Astrocyte (in vitro differentiated cells and primary cell): ENCODE data around the gene SMAD3.
"Not testable (repeated sequence)": the region's sequence is repeated elsewhere in the genome, so short reads cannot be mapped to it uniquely, and the experiment has no call there.

Source experiments
- CTCF ChIP-seq: IDR thresholded peaks from 2 replicates; pipeline ENCODE4 v1.5.1; 2011; ENCODE audit warnings: low read depth, mild to moderate bottlenecking, inconsistent platforms, low read length, moderate library complexity; ENCODE audit not compliant: insufficient read depth
- EZH2 ChIP-seq: IDR thresholded peaks from 2 replicates; pipeline ENCODE4 v1.6.1; 2012; ENCODE audit warnings: mild to moderate bottlenecking, low read length, inconsistent platforms; ENCODE audit not compliant: insufficient read depth

DNA sequence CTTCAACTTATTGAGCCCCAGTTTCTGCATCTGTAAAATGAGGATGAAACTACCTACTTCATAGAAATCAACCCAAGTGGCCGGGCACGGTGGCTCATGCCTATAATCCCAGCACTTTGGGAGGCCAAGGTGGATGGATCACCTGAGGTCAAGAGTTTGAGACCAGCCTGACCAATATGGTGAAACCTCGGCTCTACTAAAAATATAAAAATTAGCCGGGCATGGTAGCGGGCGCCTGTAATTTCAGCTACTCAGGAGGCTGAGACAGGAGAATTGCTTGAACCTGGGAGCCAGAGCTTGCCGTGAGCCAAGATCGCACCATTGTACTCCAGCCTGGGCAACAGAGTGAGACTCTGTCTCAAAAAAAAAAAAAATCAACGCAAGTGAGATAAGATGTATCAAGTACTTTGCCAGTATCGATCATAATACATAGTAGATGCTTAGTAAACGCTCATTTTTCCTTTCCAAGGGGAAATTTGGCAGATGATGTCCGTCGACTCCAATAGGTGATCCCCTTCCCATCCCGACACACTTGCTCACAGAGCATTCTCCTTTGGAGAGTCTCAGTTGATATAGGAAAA lies 10.2 kb downstream of the SMAD3 start:
- not testable (repeated sequence) for TF ChIP-seq CTCF, EZH2
